Measurements from ENCODE around the gene SP8.

DNA sequence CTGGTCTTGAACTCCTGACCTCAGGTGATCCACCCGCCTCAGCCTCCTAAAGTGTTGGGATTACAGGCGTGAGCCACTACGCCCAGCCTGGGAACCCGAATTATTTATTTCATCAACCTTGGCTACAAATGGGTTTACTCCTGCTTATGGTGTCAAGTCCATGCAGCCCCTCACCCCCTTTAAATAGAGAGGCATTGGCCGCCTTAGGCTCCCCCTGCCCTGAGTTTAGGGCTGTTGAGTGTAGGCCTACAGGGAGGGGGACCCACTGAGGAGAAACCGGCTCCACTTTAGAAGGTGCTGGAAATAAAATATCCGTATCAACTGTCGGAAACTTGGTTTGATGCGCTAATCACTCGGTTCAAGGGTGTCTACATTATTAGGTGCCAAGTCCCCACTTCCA is 8.7 kb upstream of the SP8 start:
- TF ChIP-seq, protein P1, sequence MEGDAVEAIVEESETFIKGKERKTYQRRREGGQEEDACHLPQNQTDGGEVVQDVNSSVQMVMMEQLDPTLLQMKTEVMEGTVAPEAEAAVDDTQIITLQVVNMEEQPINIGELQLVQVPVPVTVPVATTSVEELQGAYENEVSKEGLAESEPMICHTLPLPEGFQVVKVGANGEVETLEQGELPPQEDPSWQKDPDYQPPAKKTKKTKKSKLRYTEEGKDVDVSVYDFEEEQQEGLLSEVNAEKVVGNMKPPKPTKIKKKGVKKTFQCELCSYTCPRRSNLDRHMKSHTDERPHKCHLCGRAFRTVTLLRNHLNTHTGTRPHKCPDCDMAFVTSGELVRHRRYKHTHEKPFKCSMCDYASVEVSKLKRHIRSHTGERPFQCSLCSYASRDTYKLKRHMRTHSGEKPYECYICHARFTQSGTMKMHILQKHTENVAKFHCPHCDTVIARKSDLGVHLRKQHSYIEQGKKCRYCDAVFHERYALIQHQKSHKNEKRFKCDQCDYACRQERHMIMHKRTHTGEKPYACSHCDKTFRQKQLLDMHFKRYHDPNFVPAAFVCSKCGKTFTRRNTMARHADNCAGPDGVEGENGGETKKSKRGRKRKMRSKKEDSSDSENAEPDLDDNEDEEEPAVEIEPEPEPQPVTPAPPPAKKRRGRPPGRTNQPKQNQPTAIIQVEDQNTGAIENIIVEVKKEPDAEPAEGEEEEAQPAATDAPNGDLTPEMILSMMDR (IDR thresholded peaks at IDR 0.05) = no peak
- TF ChIP-seq POLR2AphosphoS5 (IDR thresholded peaks at IDR 0.05; ENCODE audit: low read depth, low read length) (no peak), TCF7L2 (IDR thresholded peaks at IDR 0.05; ENCODE audit: low read depth, low read length) (no peak)
